Activated naive CD4-positive, alpha-beta T cell treated with anti-CD3 and anti-CD28 coated beads, Interleukin-2, amount 10 ng/mL, durations not matched to agents 7 days and 5 days (primary cell): ENCODE measurements around the gene UROS.
A peak's percentile ranks its signal among the peaks of the same experiment; 100 is the strongest.

Source experiments
- CTCF ChIA-PET: fragments of 350-600 bp; sonication (Branson Sonifier 250); formaldehyde crosslinking; loops from one replicate; lab custom pipeline; 2021; ENCODE audit warnings: antibody characterized with exemption; lab: Charles Lee
- DNase-seq: peaks from one replicate; pipeline ENCODE4 v3.0.0-alpha.2; 2020
- H3K27ac Mint-ChIP-seq: one replicate; pipeline ENCODE4 v1.8.0; 2021; ENCODE audit warnings: mild to moderate bottlenecking, moderate library complexity, mixed read lengths
- H3K27me3 Mint-ChIP-seq: one replicate; pipeline ENCODE4 v1.8.0; 2021; ENCODE audit warnings: mild to moderate bottlenecking, mixed read lengths
- H3K36me3 Mint-ChIP-seq: one replicate; pipeline ENCODE4 v1.8.0; 2021; ENCODE audit warnings: mixed read lengths
- H3K4me1 Mint-ChIP-seq: one replicate; pipeline ENCODE4 v1.8.0; 2021; ENCODE audit warnings: mixed read lengths
- H3K4me3 Mint-ChIP-seq: one replicate; pipeline ENCODE4 v1.8.0; 2021; ENCODE audit warnings: mild to moderate bottlenecking, moderate library complexity, mixed read lengths
- H3K9me3 Mint-ChIP-seq: one replicate; pipeline ENCODE4 v1.8.0; 2021; ENCODE audit warnings: mixed read lengths

The UROS gene

DNA sequence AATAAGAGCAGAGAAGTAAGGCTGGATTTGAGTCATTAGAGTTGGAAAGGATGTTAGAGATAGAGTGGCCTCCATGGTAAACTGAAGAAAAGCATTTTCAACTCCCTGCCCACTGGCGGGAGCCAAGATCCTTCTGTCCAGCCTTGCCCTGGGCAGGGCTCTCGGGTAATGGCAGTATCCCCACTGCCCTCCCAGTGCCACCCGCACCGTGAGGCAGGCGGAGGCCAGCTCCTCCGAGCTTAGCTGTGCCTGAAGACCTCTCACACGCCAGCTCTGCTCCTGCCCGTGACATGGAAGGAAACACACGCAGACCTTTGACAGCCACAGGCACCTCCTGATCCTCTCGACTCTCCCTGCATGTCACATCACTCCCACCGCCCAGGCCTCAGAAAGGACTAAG lies 22.6 kb upstream of the UROS start:
- no peak for DNase-seq
- H3K36me3 Mint-ChIP-seq: peaks cover 13% of the 10 kb centered on the region
- CTCF ChIA-PET: no interaction called here
- H3K4me1 Mint-ChIP-seq: no peaks in the 10 kb centered on the region
- H3K27me3 Mint-ChIP-seq: no peaks in the 10 kb centered on the region
- H3K9me3 Mint-ChIP-seq: no peaks in the 10 kb centered on the region
- H3K4me3 Mint-ChIP-seq: no peak overlapping the region
- H3K27ac Mint-ChIP-seq: no peak overlapping the region

DNA sequence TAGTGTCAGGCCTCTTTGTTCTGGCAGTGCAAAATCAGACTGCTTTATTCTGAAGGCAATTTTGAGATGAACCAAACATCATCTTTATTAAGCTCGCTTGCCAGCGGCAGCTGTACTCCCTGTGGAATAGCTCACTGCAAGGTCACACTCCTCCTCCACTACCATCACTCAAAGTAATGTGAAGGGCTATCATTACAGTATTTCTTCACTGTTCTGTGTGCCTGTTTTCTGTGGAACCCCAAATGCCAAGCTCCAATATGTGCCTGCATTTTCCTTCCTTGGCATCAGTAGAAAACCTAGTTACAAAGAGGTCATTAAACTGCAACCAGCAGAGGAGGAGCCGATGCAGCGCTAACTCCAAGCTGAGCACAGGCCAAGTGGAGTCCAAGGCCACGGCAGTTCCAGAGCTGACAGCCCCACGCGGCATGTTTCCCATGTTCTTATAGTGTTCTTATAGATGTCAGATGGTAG lies 21.7 kb upstream of the UROS start:
- Mint-ChIP-seq H3K27me3 (no peaks in the 10 kb centered on the region), H3K4me3 (no peak overlapping the region), H3K9me3 (no peaks in the 10 kb centered on the region), H3K4me1 (no peaks in the 10 kb centered on the region), H3K36me3 (peaks cover 13% of the 10 kb centered on the region), H3K27ac (no peak overlapping the region)
- CTCF ChIA-PET: no interaction called here
- DNase-seq: no peak

DNA sequence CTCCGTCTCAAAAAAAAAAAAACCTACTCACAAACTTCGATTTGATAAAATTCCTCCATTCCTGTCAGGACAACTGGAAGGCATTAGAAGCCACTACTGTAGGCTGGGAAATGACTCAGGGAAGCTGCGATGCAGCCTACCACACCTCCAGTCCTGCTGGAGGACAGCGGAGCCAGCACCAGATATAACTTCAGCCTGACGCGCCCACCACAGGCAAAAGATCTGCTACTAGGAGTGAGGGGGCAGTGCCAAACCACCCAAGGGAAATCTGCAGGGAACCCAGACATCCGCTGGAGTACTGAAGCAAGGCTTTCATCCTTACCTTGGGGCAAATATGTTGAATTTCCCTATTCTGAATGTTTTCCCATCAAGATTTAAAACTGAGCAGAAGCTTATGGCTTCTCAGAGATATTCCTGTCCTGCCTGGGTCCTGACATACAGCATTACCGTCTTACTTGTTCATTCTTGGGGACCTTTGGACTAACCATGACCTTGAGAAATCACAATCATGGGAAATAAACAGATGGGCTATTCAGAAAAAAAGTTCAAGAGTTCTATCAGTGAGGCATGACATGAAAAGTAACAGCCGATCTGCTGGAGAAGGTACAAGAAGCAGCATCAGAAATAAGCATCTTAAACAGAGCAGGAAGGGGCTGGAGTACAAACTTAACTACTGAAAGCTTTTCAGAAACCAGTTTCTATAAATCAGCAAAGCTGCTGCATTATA lies 20.7 kb upstream of the UROS start:
- Mint-ChIP-seq H3K9me3 (no peaks in the 10 kb centered on the region), H3K4me1 (no peaks in the 10 kb centered on the region), H3K27me3 (no peaks in the 10 kb centered on the region), H3K4me3 (no peak overlapping the region), H3K27ac (no peak overlapping the region), H3K36me3 (peaks cover 12% of the 10 kb centered on the region)
- no peak for DNase-seq
- CTCF ChIA-PET: no interaction called here

DNA sequence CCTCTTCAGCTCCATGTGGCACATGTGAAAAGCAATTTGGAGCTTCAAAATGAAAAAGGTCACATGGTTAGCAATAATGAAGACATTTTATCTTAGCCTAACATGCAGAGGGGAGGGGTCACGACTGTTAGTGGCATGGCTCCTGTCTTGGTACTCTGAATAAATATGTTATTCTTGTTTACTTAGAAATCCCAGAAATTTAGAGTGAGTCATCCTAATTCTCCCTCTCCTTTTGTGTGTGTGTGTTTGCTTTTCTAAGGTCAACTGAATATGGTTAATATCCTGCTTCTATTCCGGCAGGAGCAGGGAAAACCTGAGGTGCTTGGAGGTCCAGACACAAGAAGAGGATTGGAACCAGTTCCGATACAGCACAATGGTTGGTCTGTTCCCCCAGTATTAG lies 17.9 kb upstream of the UROS start:
- no peak for DNase-seq
- Mint-ChIP-seq H3K27me3 (no peaks in the 10 kb centered on the region), H3K9me3 (no peaks in the 10 kb centered on the region), H3K4me3 (no peak overlapping the region), H3K36me3 (peaks cover 24% of the 10 kb centered on the region), H3K4me1 (no peaks in the 10 kb centered on the region), H3K27ac (no peak overlapping the region)
- CTCF ChIA-PET: interaction anchor here (0.6 to 0.7 kb wide), 2 partner anchors 14 to 390 kb away, joined by 3 to 4 read pairs; no protein-coding TSS in a partner anchor

DNA sequence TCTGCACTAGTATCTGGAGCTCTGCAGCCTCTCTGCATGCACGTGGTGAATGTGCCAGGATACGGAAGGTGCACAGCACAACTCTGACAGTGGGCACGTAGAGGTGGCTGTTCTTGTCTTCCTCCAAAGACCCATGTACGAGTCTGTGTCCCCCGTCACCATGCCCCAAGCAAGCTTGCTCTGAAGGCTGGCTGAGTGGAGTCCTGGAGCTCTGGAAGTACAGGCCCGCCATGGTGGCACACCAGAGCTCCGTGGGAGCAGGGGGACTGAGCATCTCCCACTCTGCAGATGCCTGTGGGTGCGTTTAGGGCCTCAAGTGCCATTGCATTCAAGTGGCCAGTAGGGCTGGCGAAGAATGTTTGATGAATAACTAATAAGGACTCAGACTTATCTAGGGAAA lies 17.3 kb upstream of the UROS start:
- no peak for DNase-seq
- CTCF ChIA-PET: interaction anchor here (0.6 to 0.7 kb wide), 2 partner anchors 14 to 390 kb away, joined by 3 to 4 read pairs; no protein-coding TSS in a partner anchor
- no peaks in the 10 kb centered on the region for H3K9me3 Mint-ChIP-seq
- H3K36me3 Mint-ChIP-seq: peaks cover 29% of the 10 kb centered on the region
- no peak overlapping the region for H3K4me3 Mint-ChIP-seq
- H3K27me3 Mint-ChIP-seq: no peaks in the 10 kb centered on the region
- H3K27ac Mint-ChIP-seq: no peak overlapping the region
- H3K4me1 Mint-ChIP-seq: no peaks in the 10 kb centered on the region

DNA sequence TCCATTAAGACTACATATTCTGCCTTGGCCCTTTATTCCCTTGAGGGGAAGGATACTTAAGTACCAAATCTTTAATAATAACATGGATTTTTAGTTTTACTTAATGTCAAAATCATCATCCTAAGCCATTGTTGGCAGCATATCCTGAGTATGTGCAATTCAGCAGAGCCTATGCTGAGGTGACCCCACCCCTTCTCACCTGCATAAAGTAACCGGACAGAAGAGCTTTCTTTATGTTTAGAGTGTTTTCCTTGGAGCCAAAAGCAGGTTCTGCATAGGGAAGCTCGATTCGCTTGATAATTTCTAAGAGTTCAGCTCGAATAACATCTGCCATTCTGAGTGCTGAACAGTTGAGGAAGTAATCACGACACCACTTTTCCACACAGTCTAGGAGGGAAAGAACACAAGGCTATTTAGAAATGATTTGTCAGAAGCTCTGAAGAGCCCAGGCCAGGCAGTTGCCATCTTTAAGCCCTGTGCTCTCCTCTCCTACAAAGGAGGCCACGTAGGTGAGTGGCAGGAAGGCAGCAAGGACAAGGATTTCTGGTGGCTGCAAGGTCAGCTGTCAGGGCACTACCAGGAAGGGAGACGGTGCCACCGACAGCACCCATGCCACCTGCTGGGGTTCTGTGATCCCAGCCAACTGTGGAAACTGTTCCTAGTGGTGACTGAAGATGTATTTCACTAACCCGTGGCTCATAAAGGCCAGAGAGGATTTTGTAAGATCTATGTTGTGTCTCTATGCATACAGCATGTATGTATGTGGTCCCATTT lies 15.9 kb upstream of the UROS start:
- DNase-seq: no peak
- H3K4me3 Mint-ChIP-seq: no peak overlapping the region
- peaks cover 33% of the 10 kb centered on the region for H3K36me3 Mint-ChIP-seq
- no peaks in the 10 kb centered on the region for H3K27me3 Mint-ChIP-seq
- H3K9me3 Mint-ChIP-seq: no peaks in the 10 kb centered on the region
- no peak overlapping the region for H3K27ac Mint-ChIP-seq
- CTCF ChIA-PET: no interaction called here
- no peaks in the 10 kb centered on the region for H3K4me1 Mint-ChIP-seq

DNA sequence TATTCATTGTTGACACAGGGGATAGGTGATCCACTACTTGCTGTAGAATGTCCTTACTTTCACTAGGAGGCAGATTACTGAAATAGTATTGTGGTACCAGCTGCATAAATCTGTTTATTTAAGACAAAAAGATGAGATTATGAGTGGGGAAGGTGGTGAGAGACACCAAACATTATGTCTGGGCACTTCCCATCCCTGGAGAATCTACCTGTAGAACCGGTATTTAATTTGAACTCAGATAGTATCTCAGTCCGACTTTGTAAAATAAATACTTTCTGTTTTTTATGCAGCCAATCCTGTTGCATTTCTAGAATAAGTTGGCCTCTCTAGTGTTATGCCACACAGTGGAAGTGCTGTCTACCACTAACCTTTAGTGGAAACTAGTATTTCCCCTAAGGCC lies 13.7 kb upstream of the UROS start:
- Mint-ChIP-seq H3K36me3 (peaks cover 37% of the 10 kb centered on the region), H3K4me3 (no peak overlapping the region), H3K9me3 (no peaks in the 10 kb centered on the region), H3K4me1 (no peaks in the 10 kb centered on the region), H3K27me3 (no peaks in the 10 kb centered on the region), H3K27ac (no peak overlapping the region)
- no peak for DNase-seq
- CTCF ChIA-PET: no interaction called here

DNA sequence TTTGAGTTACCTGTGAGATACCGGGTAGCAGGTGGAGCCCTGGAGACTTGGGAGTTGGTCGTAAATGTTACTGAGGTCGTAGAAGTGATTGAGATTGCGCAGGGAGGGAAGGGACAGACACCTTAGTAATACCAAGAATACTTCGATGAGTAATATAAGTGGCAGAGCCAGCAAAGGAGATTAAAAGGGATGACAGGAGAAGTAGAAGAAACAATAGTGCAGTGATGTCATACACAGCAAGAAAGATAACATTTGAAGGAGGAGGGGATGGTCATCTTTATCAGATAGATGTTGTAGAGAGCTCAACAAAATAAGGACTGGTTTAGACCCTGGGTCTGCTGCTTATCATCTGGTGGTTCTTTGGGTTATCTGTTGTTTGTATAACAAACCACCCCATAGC lies 5.3 kb upstream of the UROS start:
- CTCF ChIA-PET: no interaction called here
- no peak for DNase-seq
- H3K36me3 Mint-ChIP-seq: peaks cover 38% of the 10 kb centered on the region
- H3K27me3 Mint-ChIP-seq: no peaks in the 10 kb centered on the region
- H3K4me3 Mint-ChIP-seq: no peak overlapping the region
- peaks cover 14% of the 10 kb centered on the region for H3K4me1 Mint-ChIP-seq
- no peak overlapping the region for H3K27ac Mint-ChIP-seq
- no peaks in the 10 kb centered on the region for H3K9me3 Mint-ChIP-seq

DNA sequence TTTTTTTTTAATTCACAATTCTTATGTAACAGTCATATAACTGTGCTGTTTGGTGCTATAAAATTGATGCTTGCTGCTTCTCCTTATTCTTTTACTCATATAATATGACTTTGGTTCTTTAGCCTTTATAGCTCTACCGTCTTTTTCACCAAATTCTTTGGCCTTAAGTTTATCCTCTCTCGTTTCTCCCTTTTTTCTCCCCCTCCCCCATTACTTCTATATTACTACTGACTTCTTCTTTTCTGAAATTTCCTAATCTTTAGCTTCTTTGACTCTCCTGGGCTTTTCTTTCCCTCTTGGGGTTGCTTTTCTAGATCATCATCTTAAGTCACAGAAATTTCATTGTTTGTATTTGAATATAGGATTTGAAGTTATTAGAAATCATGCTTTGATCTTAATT lies 4.1 kb upstream of the UROS start:
- Mint-ChIP-seq H3K4me1 (peaks cover 14% of the 10 kb centered on the region), H3K4me3 (no peak overlapping the region), H3K9me3 (no peaks in the 10 kb centered on the region), H3K36me3 (peaks cover 35% of the 10 kb centered on the region), H3K27me3 (no peaks in the 10 kb centered on the region), H3K27ac (no peak overlapping the region)
- CTCF ChIA-PET: interaction anchor here (0.9 kb wide), 1 partner anchor 13 kb away, joined by 4 read pairs; no protein-coding TSS in a partner anchor
- DNase-seq: no peak

DNA sequence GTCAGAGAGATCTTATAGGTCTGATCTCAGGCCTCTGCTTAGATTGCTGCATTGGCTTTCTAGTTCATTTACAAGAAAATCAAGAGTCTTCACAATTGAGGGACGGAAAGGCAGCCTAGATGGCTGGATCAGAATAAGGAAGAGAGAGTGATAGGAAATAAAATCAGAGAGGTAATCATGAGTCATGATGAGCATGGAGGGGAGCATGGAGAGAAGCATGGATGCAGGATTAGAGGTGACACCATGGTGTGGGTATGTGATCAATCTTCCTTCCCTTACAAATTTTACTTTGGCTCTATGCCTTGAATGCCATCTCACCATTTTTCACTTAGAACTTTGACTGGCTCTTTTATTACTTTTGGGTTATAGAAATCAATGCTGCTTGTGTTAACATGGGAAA lies 1.7 kb upstream of the UROS start:
- CTCF ChIA-PET: no interaction called here
- peaks cover 25% of the 10 kb centered on the region for H3K36me3 Mint-ChIP-seq
- no peaks in the 10 kb centered on the region for H3K9me3 Mint-ChIP-seq
- peaks cover 30% of the 10 kb centered on the region for H3K4me1 Mint-ChIP-seq
- H3K27ac Mint-ChIP-seq: no peak overlapping the region
- no peak overlapping the region for H3K4me3 Mint-ChIP-seq
- H3K27me3 Mint-ChIP-seq: no peaks in the 10 kb centered on the region
- no peak for DNase-seq

DNA sequence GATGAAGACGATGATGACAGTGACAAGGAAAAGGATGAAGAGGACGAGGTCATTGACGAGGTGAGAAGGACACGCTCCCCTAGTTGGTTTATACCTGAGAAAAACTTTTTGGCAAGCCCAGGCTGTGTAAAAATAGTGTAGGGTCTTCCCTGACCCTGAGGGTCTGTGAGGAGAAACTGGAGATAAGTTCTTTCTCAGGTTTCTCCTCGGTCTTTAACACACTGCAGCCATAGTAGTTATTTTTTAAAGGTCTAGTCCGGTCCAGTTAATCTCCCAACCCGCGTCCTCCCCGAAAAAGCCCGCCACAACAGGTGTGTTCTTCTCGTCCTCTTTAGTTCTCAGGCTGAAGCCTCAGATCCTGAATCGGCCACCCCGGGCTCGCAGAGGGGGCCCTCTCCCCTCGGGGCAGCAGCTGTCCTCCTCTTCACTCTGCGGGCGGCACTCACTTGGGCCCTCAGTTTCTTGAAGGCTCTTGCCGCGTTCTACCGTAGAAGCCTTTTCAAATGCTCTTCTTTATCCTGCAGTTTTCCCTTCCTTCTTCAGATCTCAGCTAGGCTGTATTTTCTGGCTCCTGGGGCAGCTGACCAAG lies 699 bp upstream of the UROS start:
- H3K27me3 Mint-ChIP-seq: no peaks in the 10 kb centered on the region
- H3K9me3 Mint-ChIP-seq: no peaks in the 10 kb centered on the region
- H3K4me1 Mint-ChIP-seq: peaks cover 30% of the 10 kb centered on the region
- no peak overlapping the region for H3K27ac Mint-ChIP-seq
- H3K36me3 Mint-ChIP-seq: peaks cover 17% of the 10 kb centered on the region
- peak; percentile 34 for DNase-seq
- H3K4me3 Mint-ChIP-seq: no peak overlapping the region
- CTCF ChIA-PET: no interaction called here

DNA sequence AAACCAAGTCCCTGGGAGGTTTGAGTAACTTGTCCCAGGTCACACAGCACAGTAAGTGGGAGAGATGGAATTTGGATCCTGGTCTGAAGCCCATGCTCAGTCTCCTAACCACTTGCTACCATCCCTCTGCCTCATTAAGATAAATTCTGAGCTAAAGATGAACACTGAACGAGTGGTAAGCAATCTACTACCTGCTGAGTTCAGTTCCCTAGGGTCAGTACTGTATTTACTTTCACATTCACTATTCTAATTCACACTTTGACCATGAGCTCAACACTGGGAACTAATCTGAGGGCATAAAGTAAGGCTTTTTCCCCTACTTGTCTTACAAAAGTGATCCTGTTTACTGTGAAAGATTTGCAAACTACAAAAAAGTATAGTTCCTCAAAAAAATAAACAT lies 2.4 kb downstream of the UROS start:
- CTCF ChIA-PET: no interaction called here
- Mint-ChIP-seq H3K36me3 (peaks cover 2% of the 10 kb centered on the region), H3K4me3 (no peak overlapping the region), H3K27me3 (no peaks in the 10 kb centered on the region), H3K9me3 (no peaks in the 10 kb centered on the region), H3K4me1 (peaks cover 21% of the 10 kb centered on the region), H3K27ac (no peak overlapping the region)
- no peak for DNase-seq

DNA sequence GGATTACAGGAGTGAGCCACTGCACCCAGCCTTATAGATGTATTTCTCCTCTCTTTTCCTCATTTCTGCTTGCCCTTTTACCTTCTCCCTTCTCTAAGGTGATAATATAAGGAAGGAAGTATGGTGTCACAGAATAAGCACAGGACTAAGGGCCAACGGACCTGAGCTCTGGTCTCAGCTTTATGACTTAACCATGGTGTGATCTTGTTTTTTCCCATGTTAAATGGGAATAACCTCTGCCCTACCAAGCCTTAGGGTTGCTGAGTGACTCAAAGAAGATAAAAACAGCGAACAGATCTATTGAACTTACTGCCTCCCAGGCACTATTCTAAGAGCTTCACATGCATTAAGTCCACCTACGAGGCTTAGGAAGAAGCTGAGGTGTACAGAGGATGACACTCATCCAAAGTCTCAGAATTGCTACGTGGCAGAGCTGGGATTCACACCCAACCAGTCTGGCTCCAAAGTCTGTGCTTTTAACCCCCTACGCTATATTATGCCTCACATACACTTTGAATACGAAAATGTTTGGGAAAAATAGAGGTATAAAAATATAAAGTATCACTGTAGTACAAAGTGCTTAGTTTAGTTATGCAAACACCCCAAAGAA lies 5.6 kb downstream of the UROS start:
- Mint-ChIP-seq H3K4me1 (peaks cover 15% of the 10 kb centered on the region), H3K9me3 (no peaks in the 10 kb centered on the region), H3K27ac (no peak overlapping the region), H3K36me3 (peaks cover 17% of the 10 kb centered on the region), H3K4me3 (no peak overlapping the region), H3K27me3 (no peaks in the 10 kb centered on the region)
- CTCF ChIA-PET: no interaction called here
- no peak for DNase-seq

DNA sequence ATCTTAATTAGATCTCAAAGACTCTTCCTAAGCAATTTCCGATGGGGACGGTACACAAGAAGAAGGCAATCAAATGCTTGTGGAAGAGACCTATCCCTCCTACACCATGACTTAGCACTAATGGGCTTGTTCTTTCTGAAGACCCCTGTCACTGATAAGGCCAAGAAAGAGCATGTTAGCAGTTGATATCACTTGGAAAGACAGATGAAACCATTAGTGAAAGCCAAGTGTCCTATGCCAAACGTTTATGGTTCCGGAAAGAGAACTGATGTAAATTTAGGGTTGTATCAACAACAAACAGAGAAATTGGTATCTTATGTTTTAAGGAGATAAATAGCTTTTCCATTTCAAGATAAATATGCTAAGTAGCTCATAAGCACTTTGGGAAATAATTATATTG lies 6.5 kb downstream of the UROS start:
- H3K4me3 Mint-ChIP-seq: no peak overlapping the region
- peaks cover 10% of the 10 kb centered on the region for H3K4me1 Mint-ChIP-seq
- no peaks in the 10 kb centered on the region for H3K9me3 Mint-ChIP-seq
- peaks cover 21% of the 10 kb centered on the region for H3K36me3 Mint-ChIP-seq
- DNase-seq: no peak
- no peaks in the 10 kb centered on the region for H3K27me3 Mint-ChIP-seq
- no peak overlapping the region for H3K27ac Mint-ChIP-seq
- CTCF ChIA-PET: no interaction called here
